ENCODE measurements around the gene KIAA1549. TPM values are rescaled to one million over a fixed set of nuclear protein-coding genes. Genes with fewer than 3 reads are reported as not detected.

Gene KIAA1549
- polyA plus RNA-seq, 2 of the 4 experiments (the other 2 are of a cell fraction): 4.1 to 4.7 TPM

DNA sequence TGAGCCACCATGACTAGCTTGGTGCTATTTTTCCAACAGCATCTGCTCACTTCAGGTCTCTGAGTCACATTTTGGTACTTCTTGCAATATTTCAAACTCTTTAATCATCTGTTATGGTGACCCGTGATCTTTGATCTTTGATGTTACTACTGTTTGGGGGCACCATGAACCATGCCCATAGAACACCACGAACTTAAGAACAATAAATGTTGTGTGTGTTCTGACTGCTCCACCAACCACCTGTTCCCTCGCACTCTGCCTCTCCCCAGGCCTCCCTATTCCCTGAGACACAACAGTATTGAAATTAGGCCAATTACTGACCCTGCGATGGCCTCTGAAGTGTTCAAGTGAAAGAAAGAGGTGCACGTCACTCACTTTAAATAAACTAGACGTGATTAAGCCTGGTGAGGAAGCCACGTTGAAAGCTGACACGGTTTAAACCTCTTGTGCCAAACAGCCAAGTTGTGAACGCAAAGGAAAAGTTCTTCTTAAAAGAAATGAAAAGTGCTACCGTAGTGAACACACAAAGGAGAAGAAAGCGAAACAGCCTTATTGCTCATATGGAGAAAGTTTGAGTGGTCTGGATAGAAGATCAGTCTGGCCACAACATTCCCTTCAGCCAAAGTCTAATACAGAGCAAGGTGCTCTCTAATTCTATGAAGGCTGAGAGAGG lies 156.0 kb downstream of the KIAA1549 start:
- no peak for ATAC-seq
- WGBS (ENCODE audit: missing lambda C conversion rate): 78% methylated on average over 11 of the region's 11 CpGs
- no peak overlapping the region for H3K4me2 ChIP-seq
- TF ChIP-seq, protein P1, sequence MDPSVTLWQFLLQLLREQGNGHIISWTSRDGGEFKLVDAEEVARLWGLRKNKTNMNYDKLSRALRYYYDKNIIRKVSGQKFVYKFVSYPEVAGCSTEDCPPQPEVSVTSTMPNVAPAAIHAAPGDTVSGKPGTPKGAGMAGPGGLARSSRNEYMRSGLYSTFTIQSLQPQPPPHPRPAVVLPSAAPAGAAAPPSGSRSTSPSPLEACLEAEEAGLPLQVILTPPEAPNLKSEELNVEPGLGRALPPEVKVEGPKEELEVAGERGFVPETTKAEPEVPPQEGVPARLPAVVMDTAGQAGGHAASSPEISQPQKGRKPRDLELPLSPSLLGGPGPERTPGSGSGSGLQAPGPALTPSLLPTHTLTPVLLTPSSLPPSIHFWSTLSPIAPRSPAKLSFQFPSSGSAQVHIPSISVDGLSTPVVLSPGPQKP (IDR thresholded peaks at IDR 0.05; ENCODE audit: low read depth, low read length): no peak
- ChIA-PET POLR2A (no interaction called here), CTCF (no interaction called here)
- no peaks in the 10 kb centered on the region for H3K4me1 ChIP-seq
- H3K27ac ChIP-seq: no peak overlapping the region
- H3K4me3 ChIP-seq: no peak overlapping the region
- no peaks in the 10 kb centered on the region for H3K9me3 ChIP-seq
- no peak for FAIRE-seq
- DNase-seq (ENCODE audit: low read depth in 1 of 2, low spot score in 1 of 2): no peak

DNA sequence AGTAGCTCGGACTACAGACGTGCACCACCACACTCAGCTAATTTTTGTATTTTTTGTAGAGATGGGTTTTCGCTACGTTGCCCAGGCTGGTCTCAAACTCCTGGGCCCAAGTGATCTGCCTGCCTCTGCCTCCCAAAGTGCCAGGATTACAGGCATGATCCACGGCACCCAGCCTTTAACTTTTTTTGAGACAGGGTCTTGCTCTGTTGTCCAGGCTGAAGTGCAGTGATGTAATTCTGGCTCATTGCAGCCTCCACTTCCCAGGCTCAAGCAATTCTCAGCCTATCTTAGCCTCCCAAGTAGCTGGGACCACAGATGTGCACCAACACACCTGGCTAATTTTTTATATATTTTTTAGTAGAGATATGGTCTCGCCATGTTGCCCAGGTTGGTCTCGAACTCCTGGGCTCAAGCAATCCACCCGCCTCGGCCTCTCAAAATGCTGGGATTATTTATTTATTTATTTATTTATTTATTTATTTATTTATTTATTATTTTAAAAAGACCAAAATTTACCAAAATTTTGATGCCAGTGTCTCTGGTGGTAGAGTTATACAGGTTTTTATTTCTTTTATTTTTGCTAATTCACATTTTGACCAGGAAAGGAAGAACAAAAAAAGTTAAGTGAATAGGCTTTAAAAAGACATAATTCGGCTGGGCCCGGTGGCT lies 158.2 kb downstream of the KIAA1549 start:
- Histone ChIP-seq H3K9me3 (no peaks in the 10 kb centered on the region), H3K27ac (no peak overlapping the region), H3K4me2 (no peak overlapping the region), H3K4me1 (no peaks in the 10 kb centered on the region), H3K4me3 (no peak overlapping the region)
- DNase-seq (ENCODE audit: low read depth in 1 of 2, low spot score in 1 of 2) (no peak), ATAC-seq (no peak), FAIRE-seq (no peak)
- TF ChIP-seq TP53 (CRISPR knock-in tag; IDR thresholded peaks at IDR 0.05) (no peak), ZC3H11A (IDR thresholded peaks at IDR 0.05) (peak; percentile 75)
- ChIA-PET CTCF (no interaction called here), POLR2A (no interaction called here)
- WGBS (ENCODE audit: missing lambda C conversion rate): 84% methylated on average over 11 of the region's 11 CpGs

DNA sequence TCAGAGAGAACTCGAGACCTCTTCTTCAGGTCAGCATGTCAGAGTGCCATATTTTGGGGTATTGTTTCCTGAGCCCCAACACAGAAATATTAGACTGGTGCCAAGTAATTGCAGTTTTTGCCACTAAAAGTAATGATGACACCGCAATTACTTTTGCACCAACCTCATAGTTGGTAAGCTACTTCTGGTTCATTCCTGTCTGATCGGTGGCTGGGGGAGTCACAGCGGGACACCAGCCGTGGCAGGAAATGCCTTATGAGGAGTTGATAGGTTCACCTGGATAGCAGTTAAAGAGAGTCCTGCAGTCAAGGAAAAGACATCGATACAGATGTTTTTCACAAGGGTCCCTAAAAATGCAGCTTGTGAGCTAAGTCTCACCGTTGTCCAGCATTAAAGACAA lies 159.3 kb downstream of the KIAA1549 start:
- Histone ChIP-seq H3K4me1 (no peaks in the 10 kb centered on the region), H3K4me3 (no peak overlapping the region), H3K4me2 (no peak overlapping the region), H3K27ac (no peak overlapping the region), H3K9me3 (no peaks in the 10 kb centered on the region)
- WGBS (ENCODE audit: missing lambda C conversion rate): 78% methylated on average over 7 of the region's 7 CpGs
- no peak for FAIRE-seq
- ATAC-seq: no peak
- CTCF ChIA-PET: no interaction called here
- no peak for TF ChIP-seq CBX8 (IDR thresholded peaks at IDR 0.05)
- no peak for TF ChIP-seq KDM5A (IDR thresholded peaks at IDR 0.05)
- POLR2A ChIA-PET: no interaction called here
- no peak for DNase-seq (ENCODE audit: low read depth in 1 of 2, low spot score in 1 of 2)

DNA sequence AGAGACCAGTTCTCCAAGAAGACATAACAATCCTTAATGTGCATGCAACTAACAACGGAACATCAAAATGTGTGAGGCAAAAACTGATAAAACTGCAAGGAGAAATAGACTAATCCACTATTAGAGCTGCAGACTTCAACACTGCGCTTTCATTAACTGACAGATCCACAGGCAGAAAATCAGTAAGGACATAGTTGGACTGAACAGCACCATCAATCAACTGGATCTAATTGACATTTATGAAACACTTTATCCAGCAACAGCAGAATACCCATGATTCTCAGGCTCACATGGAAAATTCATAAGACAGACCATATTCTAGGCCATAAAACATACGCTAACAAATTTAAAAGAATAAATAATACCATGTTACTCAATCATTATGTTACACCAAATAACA lies 161.6 kb downstream of the KIAA1549 start:
- no peak for FAIRE-seq

DNA sequence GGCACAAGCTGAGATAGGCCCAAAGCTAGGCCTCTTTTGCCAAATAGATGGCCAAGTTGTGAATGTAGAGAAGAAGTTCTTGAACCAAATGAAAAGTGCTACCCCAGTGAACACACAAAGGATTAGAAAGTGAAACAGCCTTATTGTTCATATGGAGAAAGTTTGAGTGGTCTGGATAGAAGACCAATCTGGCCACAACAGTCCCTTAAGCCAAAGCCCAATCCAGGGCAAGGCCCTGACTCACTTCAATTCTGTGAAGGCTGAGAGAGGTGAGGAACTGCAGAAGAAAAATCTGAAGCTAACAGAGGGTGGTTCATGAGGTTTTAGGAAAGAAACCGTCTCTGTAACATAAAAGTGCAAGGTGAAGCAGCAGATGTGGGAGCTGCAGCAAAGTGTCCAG lies 164.5 kb downstream of the KIAA1549 start:
- no peak for ATAC-seq
- DNase-seq (ENCODE audit: low read depth in 1 of 2, low spot score in 1 of 2): no peak
- 58% methylated on average over 1 of the region's 1 CpG for WGBS (ENCODE audit: missing lambda C conversion rate)
- no peak for TF ChIP-seq EHF (CRISPR knock-in tag; IDR thresholded peaks at IDR 0.05)
- TF ChIP-seq NR3C1 (IDR thresholded peaks at IDR 0.05): no peak
- no peak for TF ChIP-seq BHLHE40 (IDR thresholded peaks at IDR 0.05; ENCODE audit: low read depth, low read length)
- TF ChIP-seq ZNF302 (CRISPR knock-in tag; IDR thresholded peaks at IDR 0.05): no peak
- TF ChIP-seq, protein P2, sequence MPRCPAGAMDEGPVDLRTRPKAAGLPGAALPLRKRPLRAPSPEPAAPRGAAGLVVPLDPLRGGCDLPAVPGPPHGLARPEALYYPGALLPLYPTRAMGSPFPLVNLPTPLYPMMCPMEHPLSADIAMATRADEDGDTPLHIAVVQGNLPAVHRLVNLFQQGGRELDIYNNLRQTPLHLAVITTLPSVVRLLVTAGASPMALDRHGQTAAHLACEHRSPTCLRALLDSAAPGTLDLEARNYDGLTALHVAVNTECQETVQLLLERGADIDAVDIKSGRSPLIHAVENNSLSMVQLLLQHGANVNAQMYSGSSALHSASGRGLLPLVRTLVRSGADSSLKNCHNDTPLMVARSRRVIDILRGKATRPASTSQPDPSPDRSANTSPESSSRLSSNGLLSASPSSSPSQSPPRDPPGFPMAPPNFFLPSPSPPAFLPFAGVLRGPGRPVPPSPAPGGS (IDR thresholded peaks at IDR 0.05): no peak
- no peak for TF ChIP-seq ESRRA (IDR thresholded peaks at IDR 0.05; ENCODE audit: borderline replicate concordance, low read length)
- TF ChIP-seq HEYL (CRISPR knock-in tag; IDR thresholded peaks at IDR 0.05): no peak
- TF ChIP-seq JUN (IDR thresholded peaks at IDR 0.05): no peak
- TF ChIP-seq, protein P3, sequence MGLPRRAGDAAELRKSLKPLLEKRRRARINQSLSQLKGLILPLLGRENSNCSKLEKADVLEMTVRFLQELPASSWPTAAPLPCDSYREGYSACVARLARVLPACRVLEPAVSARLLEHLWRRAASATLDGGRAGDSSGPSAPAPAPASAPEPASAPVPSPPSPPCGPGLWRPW (IDR thresholded peaks at IDR 0.05): no peak
- H3K4me2 ChIP-seq: no peak overlapping the region
- H3K4me1 ChIP-seq: no peaks in the 10 kb centered on the region
- CTCF ChIA-PET: no interaction called here
- no peak overlapping the region for H3K27ac ChIP-seq
- H3K4me3 ChIP-seq: no peak overlapping the region
- no peak for FAIRE-seq
- POLR2A ChIA-PET: no interaction called here
- no peaks in the 10 kb centered on the region for H3K9me3 ChIP-seq

More for the DNA sequence above, 161.6 kb downstream of the KIAA1549 start:
- Histone ChIP-seq H3K4me2 (no peak overlapping the region), H3K4me1 (no peaks in the 10 kb centered on the region), H3K9me3 (no peaks in the 10 kb centered on the region), H3K4me3 (no peak overlapping the region), H3K27ac (no peak overlapping the region)
- TF ChIP-seq ZC3H11A (IDR thresholded peaks at IDR 0.05): no peak
- ATAC-seq (no peak), DNase-seq (ENCODE audit: low read depth in 1 of 2, low spot score in 1 of 2) (no peak)
- ChIA-PET POLR2A (interaction anchor here (0.6 kb wide), 1 partner anchor 8 kb away, joined by 3 read pairs; no protein-coding TSS in a partner anchor), CTCF (no interaction called here)
- WGBS (ENCODE audit: missing lambda C conversion rate): 82% methylated on average over 3 of the region's 3 CpGs
